H1 (cell line): ENCODE results near the gene GABRG3. TPM values are rescaled to one million over a fixed set of nuclear protein-coding genes. Genes with fewer than 3 reads are reported as not detected.

Experiments used
- CHD7 ChIP-seq: fragments of 300-600 bp; sonication (generic); IDR thresholded peaks from 2 replicates; pipeline ENCODE4 v1.7.1; 2012; ENCODE audit warnings: low read length, moderate library complexity, mild to moderate bottlenecking, inconsistent platforms; ENCODE audit not compliant: insufficient replicate concordance
- PHF8 ChIP-seq: fragments of 200-600 bp; sonication (generic); conservative IDR thresholded peaks from 2 replicates; pipeline ENCODE4 v1.7.1; 2012; ENCODE audit warnings: low read depth, mild to moderate bottlenecking, inconsistent platforms, low read length, moderate library complexity
- RFX5 ChIP-seq: IDR thresholded peaks from 2 replicates; pipeline ENCODE4 v1.6.1; 2011; ENCODE audit warnings: low read depth, low read length, improper control_type of control experiment, borderline replicate concordance
- polyA plus RNA-seq, 7 experiments: library from polyadenylated mRNA; depleted of rRNA in 3 of 7; stranded (reverse) in 5 of 7; unstranded in 2 of 7; fragments of >200 nt in 5 of 7; fragments of 200-250 nt in 2 of 7; gene quantifications; 1 replicate in 5 of 7; 2 replicates in 1 of 7; 4 replicates in 1 of 7; pipeline versions ENCODE4 v1.2.1 to v1.2.3, GENCODE V29; 2011 to 2013; ENCODE audit warnings: missing spikeins in 2 of 7, mixed read lengths in 2 of 7
- total RNA-seq: library from RNA; stranded (reverse); fragmentation: NEBNext Ultra II Directional; extraction: Animal tissue kit (Norgen Biotek cat#: 25700); gene quantifications from 2 replicates; pipeline ENCODE4 v1.2.1, GENCODE V29; 2021

Gene GABRG3
- total and polyA plus RNA-seq, 2 of the 8 experiments (the other 6 are each of a cell fraction or from before 2014, with no cell fraction given), result 0.17 to 0.80 TPM

DNA sequence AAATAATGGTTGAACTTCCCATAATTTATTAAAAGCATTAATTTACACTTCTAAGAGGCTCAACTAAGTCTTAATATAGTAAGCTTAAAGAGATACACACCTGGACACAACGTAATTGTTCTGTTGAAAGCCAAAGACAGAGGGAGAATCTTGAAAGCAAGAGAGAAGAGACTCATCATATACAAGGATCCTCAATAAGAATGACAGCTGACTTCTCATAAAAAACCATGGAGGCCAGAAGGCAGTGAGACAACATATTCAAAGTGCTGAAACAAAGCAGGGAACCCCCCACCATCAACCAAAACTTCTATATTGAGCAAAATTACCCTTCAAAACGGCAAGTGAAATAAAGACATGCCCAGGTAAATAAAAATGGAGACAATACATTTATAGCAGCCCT, 16.6 kb upstream of the GABRG3 start (continued):
- TF ChIP-seq CHD7 (no peak), RFX5 (no peak), PHF8 (no peak)
